ENCODE data around the gene ZNF423. TPM values are rescaled to one million over a fixed set of nuclear protein-coding genes. Genes with fewer than 3 reads are reported as not detected.
A peak's percentile ranks its signal among the peaks of the same experiment; 100 is the strongest.

ZNF423 gene
- total RNA-seq, 3 donors from 2014 or later (not counting 1 experiment from before 2014, with no cell fraction given), result not detected

DNA sequence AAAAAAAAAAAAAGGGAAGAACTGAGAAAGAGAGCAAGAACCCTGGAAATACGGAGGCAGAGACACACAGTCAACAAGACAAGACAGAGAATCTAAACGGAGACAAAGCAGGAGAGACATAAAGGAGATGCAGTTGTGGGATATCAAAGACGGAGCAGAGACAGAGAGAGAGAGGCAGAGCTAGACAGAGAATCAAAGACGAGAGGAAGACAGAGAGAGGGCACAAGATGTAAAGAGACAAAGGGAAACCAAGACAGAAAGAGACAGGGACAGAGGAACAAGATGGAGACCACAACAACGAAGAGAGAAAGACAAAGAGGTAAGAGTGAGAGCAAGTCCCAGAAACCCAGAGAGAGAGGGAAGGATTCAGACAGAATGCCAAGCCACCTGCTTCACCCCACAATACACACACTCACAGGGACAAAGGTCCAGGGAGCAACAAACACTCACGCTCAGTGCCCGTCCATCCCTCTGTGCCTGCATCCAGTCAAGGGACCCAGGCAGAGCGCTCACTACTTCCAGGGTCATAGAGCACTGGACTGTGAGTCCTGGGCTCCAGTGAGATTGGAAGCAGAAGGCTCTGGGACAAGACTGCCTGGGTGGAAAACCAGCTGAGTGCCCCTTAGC is 393.4 kb downstream of the ZNF423 start:
- H3K9me3 Mint-ChIP-seq, result no peaks in the 10 kb centered on the region
- Histone ChIP-seq H3K36me3 (ENCODE audit: control insufficient read depth, insufficient read depth, low read length) (no peaks in the 10 kb centered on the region), H3K4me1 (ENCODE audit: control insufficient read depth, insufficient read depth, low read length) (peaks cover 24% of the 10 kb centered on the region), H3K27ac (ENCODE audit: low read length) (no peak overlapping the region), H3K9me3 (ENCODE audit: control insufficient read depth, insufficient read depth, low read length) (no peaks in the 10 kb centered on the region), H3K4me3 (ENCODE audit: low read length) (no peak overlapping the region), H3K27me3 (ENCODE audit: control insufficient read depth, insufficient read depth, low read length) (no peaks in the 10 kb centered on the region)
- no peak for ATAC-seq
- intact Hi-C loops (cut with micrococcal nuclease), result no loop called here
- peaks cover 15 to 27% of the 10 kb centered on the region in 2 donors for H3K4me1 Mint-ChIP-seq
- no peak overlapping the region for H3K27ac Mint-ChIP-seq
- peak overlapping the region; percentile 0 for H3K4me3 Mint-ChIP-seq
- peaks cover 12 to 18% of the 10 kb centered on the region in 2 donors for H3K27me3 Mint-ChIP-seq (ENCODE audit: low read depth in 2 of 2)
- 92% methylated on average over 7 of the region's 8 CpGs for WGBS (ENCODE audit: insufficient coverage)
- peak in 1 of 2 donors; percentile 44 for DNase-seq
- H3K36me3 Mint-ChIP-seq, result no peaks in the 10 kb centered on the region
- TF ChIP-seq, protein P1, sequence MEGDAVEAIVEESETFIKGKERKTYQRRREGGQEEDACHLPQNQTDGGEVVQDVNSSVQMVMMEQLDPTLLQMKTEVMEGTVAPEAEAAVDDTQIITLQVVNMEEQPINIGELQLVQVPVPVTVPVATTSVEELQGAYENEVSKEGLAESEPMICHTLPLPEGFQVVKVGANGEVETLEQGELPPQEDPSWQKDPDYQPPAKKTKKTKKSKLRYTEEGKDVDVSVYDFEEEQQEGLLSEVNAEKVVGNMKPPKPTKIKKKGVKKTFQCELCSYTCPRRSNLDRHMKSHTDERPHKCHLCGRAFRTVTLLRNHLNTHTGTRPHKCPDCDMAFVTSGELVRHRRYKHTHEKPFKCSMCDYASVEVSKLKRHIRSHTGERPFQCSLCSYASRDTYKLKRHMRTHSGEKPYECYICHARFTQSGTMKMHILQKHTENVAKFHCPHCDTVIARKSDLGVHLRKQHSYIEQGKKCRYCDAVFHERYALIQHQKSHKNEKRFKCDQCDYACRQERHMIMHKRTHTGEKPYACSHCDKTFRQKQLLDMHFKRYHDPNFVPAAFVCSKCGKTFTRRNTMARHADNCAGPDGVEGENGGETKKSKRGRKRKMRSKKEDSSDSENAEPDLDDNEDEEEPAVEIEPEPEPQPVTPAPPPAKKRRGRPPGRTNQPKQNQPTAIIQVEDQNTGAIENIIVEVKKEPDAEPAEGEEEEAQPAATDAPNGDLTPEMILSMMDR (IDR thresholded peaks at IDR 0.05), result no peak

DNA sequence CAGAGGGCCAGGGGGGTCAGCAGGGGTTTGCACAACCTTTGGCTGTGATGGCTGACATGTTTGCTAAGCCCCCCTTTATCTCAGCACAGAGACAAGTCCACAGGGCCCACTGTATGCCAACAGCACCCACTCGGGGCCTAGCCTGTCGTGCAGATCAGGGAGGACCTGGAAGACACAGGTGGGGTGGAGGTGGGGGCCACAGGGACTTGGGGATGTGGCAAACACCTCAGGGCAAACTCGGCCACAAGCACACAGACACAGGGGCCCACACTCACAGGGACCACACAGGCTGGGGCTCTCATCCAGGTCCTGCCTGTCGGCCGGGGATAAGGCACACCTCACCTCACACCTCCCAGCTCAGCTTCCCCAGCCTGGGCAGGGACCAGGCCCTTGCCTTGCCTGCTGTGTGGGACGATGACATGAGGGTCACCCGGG is 394.4 kb downstream of the ZNF423 start:
- no peaks in the 10 kb centered on the region for H3K9me3 Mint-ChIP-seq
- Histone ChIP-seq H3K4me1 (ENCODE audit: control insufficient read depth, insufficient read depth, low read length) (peaks cover 24% of the 10 kb centered on the region), H3K36me3 (ENCODE audit: control insufficient read depth, insufficient read depth, low read length) (no peaks in the 10 kb centered on the region), H3K9me3 (ENCODE audit: control insufficient read depth, insufficient read depth, low read length) (no peaks in the 10 kb centered on the region), H3K27me3 (ENCODE audit: control insufficient read depth, insufficient read depth, low read length) (no peaks in the 10 kb centered on the region), H3K4me3 (ENCODE audit: low read length) (no peak overlapping the region), H3K27ac (ENCODE audit: low read length) (no peak overlapping the region)
- ATAC-seq (no peak), DNase-seq (peak in 1 of 2 donors; percentile 6)
- peaks cover 12 to 18% of the 10 kb centered on the region in 2 donors for H3K27me3 Mint-ChIP-seq (ENCODE audit: low read depth in 2 of 2)
- H3K4me3 Mint-ChIP-seq, result no peak overlapping the region
- TF ChIP-seq, protein P1 (IDR thresholded peaks at IDR 0.05), result no peak
- 94% methylated on average over 7 of the region's 7 CpGs for WGBS (ENCODE audit: insufficient coverage)
- peaks cover 15 to 27% of the 10 kb centered on the region in 2 donors for H3K4me1 Mint-ChIP-seq
- no peaks in the 10 kb centered on the region for H3K36me3 Mint-ChIP-seq
- intact Hi-C loops (cut with micrococcal nuclease), result no loop called here
- H3K27ac Mint-ChIP-seq, result no peak overlapping the region

DNA sequence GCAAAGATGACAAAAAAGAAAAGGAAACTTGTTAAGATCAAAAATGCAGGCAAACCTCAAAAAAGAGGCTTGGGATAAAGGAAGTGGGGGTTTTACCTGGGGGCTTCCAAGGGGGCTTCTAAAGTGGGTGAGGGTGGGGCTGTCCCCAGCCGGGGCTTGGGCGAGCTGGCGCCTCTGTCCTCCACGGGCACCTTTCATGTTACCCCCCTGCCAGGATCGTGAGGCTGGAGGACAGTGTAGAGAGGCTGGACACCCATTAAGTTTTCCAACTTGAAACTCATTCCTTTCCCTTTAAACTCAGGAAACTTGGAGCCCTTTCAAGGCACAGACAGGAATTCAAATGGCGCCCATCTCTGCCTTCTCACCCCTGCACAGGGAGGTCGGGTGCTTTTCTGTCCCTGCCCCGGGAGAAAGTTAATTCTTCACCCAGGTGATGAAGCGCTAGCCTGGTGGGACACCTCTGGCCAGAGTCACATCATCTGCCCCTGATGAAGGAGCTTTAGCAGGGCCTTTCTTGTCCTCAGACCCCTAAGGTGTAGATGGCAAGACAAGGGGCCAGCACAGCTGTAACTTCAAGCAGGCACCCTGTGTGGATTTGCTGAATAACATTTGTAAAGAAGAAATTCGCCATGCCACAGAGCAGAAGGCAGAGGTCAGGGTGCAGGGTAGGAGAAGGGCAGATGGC is 395.0 kb downstream of the ZNF423 start:
- intact Hi-C loops (cut with micrococcal nuclease), result no loop called here
- Histone ChIP-seq H3K4me3 (ENCODE audit: low read length) (no peak overlapping the region), H3K27me3 (ENCODE audit: control insufficient read depth, insufficient read depth, low read length) (no peaks in the 10 kb centered on the region), H3K4me1 (ENCODE audit: control insufficient read depth, insufficient read depth, low read length) (peaks cover 24% of the 10 kb centered on the region), H3K9me3 (ENCODE audit: control insufficient read depth, insufficient read depth, low read length) (no peaks in the 10 kb centered on the region), H3K27ac (ENCODE audit: low read length) (no peak overlapping the region), H3K36me3 (ENCODE audit: control insufficient read depth, insufficient read depth, low read length) (no peaks in the 10 kb centered on the region)
- peaks cover 12 to 15% of the 10 kb centered on the region in 2 donors for H3K27me3 Mint-ChIP-seq (ENCODE audit: low read depth in 2 of 2)
- ATAC-seq (no peak), DNase-seq (peak in 1 of 2 donors; percentile 4)
- no peaks in the 10 kb centered on the region for H3K9me3 Mint-ChIP-seq
- H3K4me3 Mint-ChIP-seq, result no peak overlapping the region
- no peaks in the 10 kb centered on the region for H3K36me3 Mint-ChIP-seq
- H3K27ac Mint-ChIP-seq, result no peak overlapping the region
- TF ChIP-seq, protein P1 (IDR thresholded peaks at IDR 0.05), result no peak
- H3K4me1 Mint-ChIP-seq, result peaks cover 15 to 27% of the 10 kb centered on the region in 2 donors
- 84% methylated on average over 10 of the region's 10 CpGs for WGBS (ENCODE audit: insufficient coverage)
